ENCODE measurements around the gene KCTD21.

- no peak for TF ChIP-seq YY1 (IDR thresholded peaks at IDR 0.05; ENCODE audit: insufficient read depth, insufficient read length)
- TF ChIP-seq SUZ12 (IDR thresholded peaks at IDR 0.05; ENCODE audit: extremely low read depth, insufficient read depth, insufficient read length), result no peak
These were observed 26.5 kb downstream of the KCTD21 start for GRCh38 chr11:78161962-78162371.
